Mucosa of rectum (tissue), 2 donors: ENCODE data around the gene RNF111.

Experiments used
- H3K27ac ChIP-seq, 2 donors: one replicate each; pipeline ENCODE4 v1.7.0; 2013; ENCODE audit warnings: inconsistent platforms in 2 of 2, low read depth in 2 of 2, low read length in 2 of 2
- H3K27me3 ChIP-seq, 2 donors: one replicate each; pipeline ENCODE4 v1.7.0; 2013; ENCODE audit warnings: low read length in 2 of 2; ENCODE audit not compliant: control insufficient read depth in 2 of 2, insufficient read depth in 2 of 2
- H3K36me3 ChIP-seq, 2 donors: one replicate each; pipeline ENCODE4 v1.7.0; 2013; ENCODE audit warnings: low read length in 2 of 2; ENCODE audit not compliant: control insufficient read depth in 2 of 2, insufficient read depth in 2 of 2
- H3K4me1 ChIP-seq, 2 donors: one replicate each; pipeline ENCODE4 v1.7.0; 2013; ENCODE audit warnings: low read length in 2 of 2, mild to moderate bottlenecking in 1 of 2; ENCODE audit not compliant: control insufficient read depth in 2 of 2, insufficient read depth in 2 of 2
- H3K4me3 ChIP-seq, 2 donors: one replicate each; pipeline ENCODE4 v1.7.0; 2013; ENCODE audit warnings: low read length in 2 of 2
- H3K9ac ChIP-seq, 2 donors: one replicate each; pipeline ENCODE4 v1.7.0; 2013; ENCODE audit warnings: low read length in 2 of 2, low read depth in 1 of 2, mild to moderate bottlenecking in 1 of 2
- H3K9me3 ChIP-seq, 2 donors: one replicate each; pipeline ENCODE4 v1.7.0; 2013; ENCODE audit warnings: low read length in 2 of 2; ENCODE audit not compliant: control insufficient read depth in 2 of 2
- donor health status: healthy.
- donor health status: Normal muscosa, but diverticular disease.

Gene RNF111

GRCh38 chr15:59018833-59019232 is 31.4 kb downstream of the RNF111 start:
- H3K4me3 ChIP-seq = no peak overlapping the region
- peaks cover 2 to 6% of the 10 kb centered on the region in 2 donors for H3K36me3 ChIP-seq
- H3K9me3 ChIP-seq = no peaks in the 10 kb centered on the region
- H3K27me3 ChIP-seq = no peaks in the 10 kb centered on the region
- H3K9ac ChIP-seq = no peak overlapping the region
- H3K4me1 ChIP-seq = no peaks in the 10 kb centered on the region
- H3K27ac ChIP-seq = no peak overlapping the region

- no peaks in the 10 kb centered on the region for H3K27me3 ChIP-seq
- H3K4me3 ChIP-seq = no peak overlapping the region
- H3K4me1 ChIP-seq = no peaks in the 10 kb centered on the region
- H3K27ac ChIP-seq = no peak overlapping the region
- peaks cover 3 to 6% of the 10 kb centered on the region in 2 donors for H3K36me3 ChIP-seq
- no peaks in the 10 kb centered on the region for H3K9me3 ChIP-seq
- H3K9ac ChIP-seq = no peak overlapping the region
Observed at GRCh38 chr15:59020322-59020721, 32.9 kb downstream of the RNF111 start.

- H3K4me3 ChIP-seq = no peak overlapping the region
- H3K4me1 ChIP-seq = no peaks in the 10 kb centered on the region
- no peaks in the 10 kb centered on the region for H3K27me3 ChIP-seq
- H3K27ac ChIP-seq = no peak overlapping the region
- no peak overlapping the region for H3K9ac ChIP-seq
- peaks cover 5 to 6% of the 10 kb centered on the region in 2 donors for H3K36me3 ChIP-seq
- H3K9me3 ChIP-seq = no peaks in the 10 kb centered on the region
Observed at GRCh38 chr15:59022188-59022587, 34.7 kb downstream of the RNF111 start.

- H3K4me1 ChIP-seq = no peaks in the 10 kb centered on the region
- no peaks in the 10 kb centered on the region for H3K27me3 ChIP-seq
- peaks cover 10 to 12% of the 10 kb centered on the region in 2 donors for H3K36me3 ChIP-seq
- H3K4me3 ChIP-seq = no peak overlapping the region
- no peak overlapping the region for H3K9ac ChIP-seq
- H3K9me3 ChIP-seq = no peaks in the 10 kb centered on the region
- H3K27ac ChIP-seq = no peak overlapping the region
Observed at GRCh38 chr15:59026207-59026606, 38.7 kb downstream of the RNF111 start.

GRCh38 chr15:59028387-59028955 is 41.0 kb downstream of the RNF111 start:
- no peak overlapping the region for H3K9ac ChIP-seq
- H3K27me3 ChIP-seq = no peaks in the 10 kb centered on the region
- peaks cover 11 to 20% of the 10 kb centered on the region in 2 donors for H3K36me3 ChIP-seq
- H3K4me1 ChIP-seq = no peaks in the 10 kb centered on the region
- H3K4me3 ChIP-seq = no peak overlapping the region
- no peaks in the 10 kb centered on the region for H3K9me3 ChIP-seq
- no peak overlapping the region for H3K27ac ChIP-seq

GRCh38 chr15:59029554-59029953 is 42.1 kb downstream of the RNF111 start:
- Histone ChIP-seq H3K4me3 (no peak overlapping the region), H3K9me3 (no peaks in the 10 kb centered on the region), H3K9ac (no peak overlapping the region), H3K27me3 (no peaks in the 10 kb centered on the region), H3K36me3 (peaks cover 19 to 20% of the 10 kb centered on the region in 2 donors), H3K4me1 (no peaks in the 10 kb centered on the region), H3K27ac (no peak overlapping the region)

GRCh38 chr15:59035201-59035600 is 47.7 kb downstream of the RNF111 start:
- no peaks in the 10 kb centered on the region for H3K4me1 ChIP-seq

GRCh38 chr15:59039225-59039624 is 51.8 kb downstream of the RNF111 start:
- Histone ChIP-seq H3K4me1 (no peaks in the 10 kb centered on the region), H3K9me3 (no peaks in the 10 kb centered on the region), H3K36me3 (peaks cover 2 to 13% of the 10 kb centered on the region in 2 donors), H3K27me3 (no peaks in the 10 kb centered on the region), H3K27ac (no peak overlapping the region), H3K4me3 (no peak overlapping the region), H3K9ac (no peak overlapping the region)

More at GRCh38 chr15:59035201-59035600, 47.7 kb downstream of the RNF111 start:
- no peak overlapping the region for H3K9ac ChIP-seq
- no peaks in the 10 kb centered on the region for H3K9me3 ChIP-seq
- H3K36me3 ChIP-seq = peaks cover 17 to 27% of the 10 kb centered on the region in 2 donors
- H3K4me3 ChIP-seq = no peak overlapping the region
- no peak overlapping the region for H3K27ac ChIP-seq
- H3K27me3 ChIP-seq = no peaks in the 10 kb centered on the region

GRCh38 chr15:59042041-59042440 is 54.6 kb downstream of the RNF111 start:
- Histone ChIP-seq H3K4me3 (no peak overlapping the region), H3K9me3 (no peaks in the 10 kb centered on the region), H3K27ac (no peak overlapping the region), H3K9ac (no peak overlapping the region), H3K4me1 (no peaks in the 10 kb centered on the region), H3K27me3 (no peaks in the 10 kb centered on the region), H3K36me3 (peaks cover 2% of the 10 kb centered on the region in 2 donors)

- Histone ChIP-seq H3K27ac (no peak overlapping the region), H3K4me3 (no peak overlapping the region), H3K4me1 (no peaks in the 10 kb centered on the region)
Observed at GRCh38 chr15:59048897-59049296, 61.4 kb downstream of the RNF111 start.

More at GRCh38 chr15:59048897-59049296, 61.4 kb downstream of the RNF111 start:
- H3K9ac ChIP-seq = no peak overlapping the region
- no peaks in the 10 kb centered on the region for H3K27me3 ChIP-seq
- peaks cover 8 to 14% of the 10 kb centered on the region in 2 donors for H3K36me3 ChIP-seq
- H3K9me3 ChIP-seq = no peaks in the 10 kb centered on the region
